ENCODE measurements around the gene USHBP1.
A peak's percentile ranks its signal among the peaks of the same experiment; 100 is the strongest.

The USHBP1 gene

DNA sequence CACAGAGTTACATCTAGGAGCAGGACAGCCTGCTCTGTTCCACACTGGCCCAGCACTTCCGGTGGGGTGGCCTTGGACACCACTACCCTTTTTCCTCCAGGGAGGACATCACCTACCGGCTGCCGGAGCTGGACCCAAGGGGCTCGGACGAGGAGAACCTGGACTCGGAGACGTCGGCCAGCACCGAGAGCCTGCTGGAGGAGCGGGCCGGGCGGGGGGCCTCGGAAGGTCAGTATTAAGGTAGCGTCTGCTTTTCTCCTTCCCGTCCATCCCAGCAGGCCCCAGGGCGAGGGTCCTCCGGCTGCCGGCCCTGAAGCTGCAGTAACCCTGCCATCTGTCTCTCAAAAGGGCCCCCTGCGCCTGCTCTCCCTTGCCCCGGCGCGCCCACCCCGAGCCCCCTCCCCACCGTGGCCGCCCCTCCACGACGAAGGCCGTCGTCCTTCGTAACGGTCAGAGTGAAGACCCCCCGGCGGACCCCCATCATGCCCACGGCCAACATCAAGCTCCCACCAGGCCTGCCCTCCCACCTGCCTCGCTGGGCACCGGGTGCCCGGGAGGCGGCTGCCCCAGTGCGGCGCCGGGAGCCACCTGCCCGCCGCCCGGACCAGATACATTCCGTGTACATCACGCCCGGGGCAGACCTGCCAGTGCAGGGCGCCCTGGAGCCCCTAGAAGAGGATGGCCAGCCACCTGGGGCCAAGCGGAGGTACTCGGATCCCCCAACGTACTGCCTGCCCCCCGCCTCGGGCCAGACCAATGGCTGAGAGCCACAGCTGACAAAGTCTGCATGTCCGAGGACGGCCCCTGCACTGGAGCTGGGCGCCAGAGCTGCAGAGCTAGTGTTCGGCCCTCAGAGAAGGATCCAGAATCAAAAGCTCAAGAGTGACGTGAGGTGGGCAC, 52.7 kb downstream of the USHBP1 start:
- no peak for DNase-seq (ENCODE audit: low read depth in 2 of 2)

DNA sequence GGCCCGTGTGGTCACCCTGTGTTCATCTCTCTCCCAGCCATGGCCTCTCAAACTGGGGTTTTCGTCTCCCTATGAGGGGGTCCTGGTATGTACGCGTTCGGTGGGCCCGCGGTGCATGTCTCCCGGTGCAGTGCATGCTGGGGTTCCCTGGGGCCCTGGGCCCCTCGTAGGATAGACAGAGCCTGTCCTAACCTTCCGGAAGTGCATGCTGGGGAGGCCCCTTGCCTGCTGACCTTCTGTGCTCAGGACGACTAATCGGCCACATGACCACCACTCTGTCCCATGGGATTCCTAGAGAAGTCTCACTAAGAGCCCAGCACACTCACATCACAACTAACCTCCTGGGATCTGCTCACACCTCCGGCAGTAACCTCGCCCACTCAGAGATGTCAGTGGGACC, 54.2 kb downstream of the USHBP1 start:
- no peak for DNase-seq (ENCODE audit: low read depth in 2 of 2)

DNA sequence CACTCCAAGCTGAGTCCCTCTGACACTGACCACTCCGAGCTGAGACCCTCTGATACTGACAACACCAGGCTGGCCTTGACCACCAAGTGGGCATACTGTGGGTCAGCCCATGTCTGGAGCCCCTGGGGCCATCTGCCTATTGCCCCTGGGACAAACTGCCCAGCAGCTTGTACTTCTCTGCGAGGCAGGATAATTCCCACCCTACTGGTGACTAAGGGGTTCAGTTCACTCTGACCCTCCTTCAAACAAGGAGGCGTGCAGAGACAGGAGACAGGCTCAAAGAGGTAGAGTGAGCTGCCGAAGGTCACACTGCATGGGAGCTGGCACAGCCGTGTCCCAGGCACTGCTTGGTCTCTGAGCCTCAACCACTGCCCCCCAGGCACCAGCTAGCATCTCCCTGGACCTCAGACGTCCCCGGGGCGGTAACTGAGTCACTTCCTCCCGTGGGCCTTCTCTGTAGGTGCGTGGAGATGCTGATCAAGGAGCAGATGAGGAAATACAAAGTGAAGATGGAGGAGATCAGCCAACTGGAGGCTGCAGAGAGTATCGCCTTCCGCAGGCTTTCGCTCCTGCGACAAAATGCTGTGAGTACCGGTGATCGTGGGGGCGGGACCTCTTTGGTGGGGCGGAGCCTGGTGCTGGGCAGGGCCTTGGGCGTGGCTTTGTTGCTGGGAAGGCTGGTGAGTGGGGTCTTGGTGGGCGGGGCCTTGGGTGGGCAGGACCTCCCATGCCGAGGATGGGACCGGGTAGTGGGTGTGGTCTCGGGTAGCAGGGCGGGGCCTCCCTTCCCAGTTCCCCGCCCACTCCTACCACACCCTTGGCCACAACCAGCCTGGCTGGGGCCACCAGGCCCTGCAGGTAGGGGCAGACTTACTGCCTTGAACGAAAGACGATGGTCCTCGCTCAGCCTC, 55.2 kb downstream of the USHBP1 start:
- DNase-seq (ENCODE audit: low read depth in 2 of 2), result peak; percentile 50 to 54

DNA sequence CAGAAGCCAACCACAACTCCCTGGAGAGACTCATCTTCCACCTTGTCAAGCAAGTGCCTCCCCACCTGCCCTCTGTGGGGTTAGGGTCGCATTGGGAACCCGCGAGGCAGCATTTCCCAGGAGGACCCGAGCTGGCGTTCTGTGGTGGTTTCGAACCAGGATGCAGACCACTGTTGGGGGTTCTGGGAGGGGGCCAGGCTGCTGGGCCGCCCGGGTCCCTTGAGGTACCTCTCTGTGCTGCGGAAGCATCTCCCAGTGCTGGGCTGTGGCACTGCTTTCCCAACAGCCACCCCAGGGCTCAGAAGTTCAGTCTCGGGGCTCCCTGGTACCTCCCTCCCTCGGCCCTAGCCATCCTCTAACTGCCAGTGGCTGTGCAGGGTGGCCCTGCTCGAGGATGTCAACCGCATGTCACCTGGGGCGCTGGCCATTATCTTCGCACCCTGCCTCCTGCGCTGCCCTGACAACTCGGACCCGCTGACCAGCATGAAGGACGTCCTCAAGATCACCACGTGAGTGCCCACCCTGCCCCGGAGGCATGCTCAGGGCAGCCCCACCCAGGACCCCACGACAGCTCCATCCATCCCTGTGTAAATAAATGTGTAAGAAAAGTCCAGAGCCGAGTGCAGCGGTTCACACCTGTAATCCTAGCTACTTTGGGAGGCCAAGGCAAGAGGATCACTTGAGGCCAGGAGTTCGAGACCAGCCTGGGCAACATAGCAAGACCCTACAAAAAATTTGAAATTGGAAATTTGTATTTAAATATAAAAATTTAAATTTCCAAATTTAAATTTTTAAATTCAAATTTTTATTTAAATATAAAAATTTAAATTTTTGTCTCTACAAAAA, 57.6 kb downstream of the USHBP1 start:
- DNase-seq (ENCODE audit: low read depth in 2 of 2), result no peak

DNA sequence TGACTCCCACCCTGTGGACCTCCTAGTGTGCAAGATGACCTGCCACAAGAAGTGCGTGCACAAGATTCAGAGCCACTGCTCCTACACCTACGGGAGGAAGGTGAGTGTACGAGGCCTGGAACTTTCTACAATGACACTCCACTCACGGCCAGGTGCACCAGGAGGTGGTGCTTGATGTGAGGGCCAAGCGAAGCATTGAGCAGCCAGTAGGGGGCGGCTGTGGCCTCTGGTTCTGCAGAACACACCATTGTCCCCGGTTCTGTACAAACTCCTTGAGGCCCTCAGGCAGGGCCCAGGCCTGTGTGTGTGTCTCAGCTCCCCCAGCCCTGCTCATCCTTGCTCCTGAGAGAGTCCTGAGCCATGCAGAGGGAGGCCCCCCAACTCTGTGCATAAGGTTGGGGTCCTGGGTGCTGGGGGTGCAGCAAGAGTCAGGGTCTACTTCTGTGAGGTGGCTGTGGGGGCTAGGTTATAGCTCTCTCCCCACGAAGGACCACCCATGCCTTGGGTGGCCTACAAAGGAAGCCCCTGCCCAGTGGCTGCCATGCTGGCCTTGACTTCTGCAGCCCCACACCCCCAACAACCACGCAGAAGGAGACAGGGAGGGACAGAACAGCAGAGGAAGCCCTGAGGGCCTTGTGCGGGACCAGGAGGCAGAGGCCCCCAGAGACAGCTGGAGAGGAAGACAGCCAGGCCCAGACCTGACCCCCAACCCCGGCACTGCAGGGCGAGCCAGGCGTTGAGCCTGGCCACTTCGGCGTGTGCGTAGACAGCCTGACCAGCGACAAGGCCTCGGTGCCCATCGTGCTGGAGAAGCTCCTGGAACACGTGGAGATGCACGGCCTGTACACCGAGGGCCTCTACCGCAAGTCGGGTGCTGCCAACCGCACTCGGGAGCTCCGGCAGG, 59.1 kb downstream of the USHBP1 start:
- no peak for DNase-seq (ENCODE audit: low read depth in 2 of 2)

- DNase-seq (ENCODE audit: low read depth in 2 of 2), result no peak
These were observed 61.8 kb downstream of the USHBP1 start for GRCh38 chr19:17202713-17203112.

DNA sequence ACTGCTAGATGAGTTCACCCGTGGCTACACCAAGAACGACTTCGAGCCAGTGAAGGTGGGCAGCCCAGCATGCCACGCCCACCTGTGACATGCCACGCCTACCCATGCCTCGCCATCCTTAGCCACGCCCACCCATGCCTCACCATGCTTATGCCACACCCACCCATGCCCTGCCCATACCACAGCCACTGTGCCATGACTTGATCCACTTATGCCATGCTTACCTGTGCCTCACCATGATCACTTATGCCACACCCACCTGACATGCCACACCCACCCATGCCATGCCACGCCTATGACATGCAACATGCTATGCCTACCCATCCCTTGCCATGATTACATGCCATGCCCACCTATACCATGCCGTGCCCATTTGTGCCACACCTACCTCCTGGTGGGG, 62.3 kb downstream of the USHBP1 start:
- no peak for DNase-seq (ENCODE audit: low read depth in 2 of 2)

DNA sequence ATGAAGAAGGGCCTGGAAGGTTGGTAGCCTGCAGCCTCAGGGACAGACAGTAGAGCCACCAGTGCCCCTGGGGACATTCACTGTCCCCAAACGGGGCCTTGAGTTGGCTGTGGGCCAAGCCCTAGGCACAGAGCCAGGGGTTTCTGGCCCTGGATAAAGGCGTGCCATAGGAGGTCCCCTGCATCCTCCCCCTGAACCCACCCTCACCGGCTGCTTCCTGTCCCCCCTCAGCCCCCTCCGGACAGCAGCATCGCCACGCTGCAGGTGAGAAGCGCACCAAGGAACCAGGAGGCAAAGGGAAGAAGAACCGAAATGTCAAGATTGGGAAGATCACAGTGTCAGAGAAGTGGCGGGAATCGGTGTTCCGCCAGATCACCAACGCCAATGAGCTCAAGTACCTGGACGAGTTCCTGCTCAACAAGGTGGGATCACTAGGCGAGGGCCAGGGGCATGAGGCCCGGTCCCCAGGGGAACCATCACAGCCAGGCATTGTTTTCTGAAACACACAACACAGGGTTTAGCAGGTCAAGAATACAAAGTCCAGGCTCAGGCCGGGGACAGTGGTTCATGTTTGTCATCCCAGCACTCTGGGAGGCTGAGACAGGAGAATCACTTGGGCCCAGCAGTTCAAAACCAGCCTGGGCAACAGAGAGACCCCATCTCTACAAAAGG, 64.0 kb downstream of the USHBP1 start:
- no peak for DNase-seq (ENCODE audit: low read depth in 2 of 2)
